ENCODE results near the gene INPP5E.
"Not testable (repeated sequence)": the region's sequence is repeated elsewhere in the genome, so short reads cannot be mapped to it uniquely, and the experiment has no call there.

Gene INPP5E

GRCh38 chr9:136429075-136429628, 10.5 kb downstream of the INPP5E start:
- no peak for DNase-seq (ENCODE audit: low spot score)

- no peak for DNase-seq (ENCODE audit: low spot score)
These were observed 12.9 kb downstream of the INPP5E start for GRCh38 chr9:136426787-136427186.

- DNase-seq (ENCODE audit: low spot score) = not testable (repeated sequence)
These were observed 14.3 kb downstream of the INPP5E start for GRCh38 chr9:136425367-136425766.

DNA sequence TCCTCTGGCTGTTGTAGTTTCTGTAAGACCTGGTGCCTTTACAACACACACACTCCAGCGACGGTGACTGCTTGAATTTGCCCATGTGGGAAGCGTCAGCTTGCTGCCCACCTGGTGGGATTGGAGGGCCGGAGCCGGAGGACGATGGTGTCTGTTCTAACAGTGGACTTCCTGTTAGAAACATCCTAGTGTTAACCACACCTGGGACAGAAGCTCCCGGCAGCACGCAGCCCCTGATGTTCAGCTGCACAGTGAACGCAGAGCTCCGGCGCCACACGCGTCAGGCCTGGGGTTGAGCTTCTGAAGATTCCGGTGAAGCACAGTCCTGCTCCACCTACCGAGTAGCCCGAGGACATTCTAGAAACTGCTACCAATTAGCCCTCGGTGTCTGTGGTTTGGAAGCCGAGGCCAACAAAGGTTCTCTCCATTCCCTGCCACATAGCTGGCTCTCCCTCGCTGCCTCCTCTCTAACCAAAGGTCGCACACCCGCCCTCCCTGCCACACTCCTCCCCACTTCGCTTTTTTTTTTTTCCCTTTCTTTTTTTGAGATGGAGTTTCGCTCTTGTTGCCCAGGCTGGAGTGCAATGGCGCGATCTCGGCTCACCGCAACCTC, 14.8 kb downstream of the INPP5E start:
- no peak for DNase-seq (ENCODE audit: low spot score)

DNA sequence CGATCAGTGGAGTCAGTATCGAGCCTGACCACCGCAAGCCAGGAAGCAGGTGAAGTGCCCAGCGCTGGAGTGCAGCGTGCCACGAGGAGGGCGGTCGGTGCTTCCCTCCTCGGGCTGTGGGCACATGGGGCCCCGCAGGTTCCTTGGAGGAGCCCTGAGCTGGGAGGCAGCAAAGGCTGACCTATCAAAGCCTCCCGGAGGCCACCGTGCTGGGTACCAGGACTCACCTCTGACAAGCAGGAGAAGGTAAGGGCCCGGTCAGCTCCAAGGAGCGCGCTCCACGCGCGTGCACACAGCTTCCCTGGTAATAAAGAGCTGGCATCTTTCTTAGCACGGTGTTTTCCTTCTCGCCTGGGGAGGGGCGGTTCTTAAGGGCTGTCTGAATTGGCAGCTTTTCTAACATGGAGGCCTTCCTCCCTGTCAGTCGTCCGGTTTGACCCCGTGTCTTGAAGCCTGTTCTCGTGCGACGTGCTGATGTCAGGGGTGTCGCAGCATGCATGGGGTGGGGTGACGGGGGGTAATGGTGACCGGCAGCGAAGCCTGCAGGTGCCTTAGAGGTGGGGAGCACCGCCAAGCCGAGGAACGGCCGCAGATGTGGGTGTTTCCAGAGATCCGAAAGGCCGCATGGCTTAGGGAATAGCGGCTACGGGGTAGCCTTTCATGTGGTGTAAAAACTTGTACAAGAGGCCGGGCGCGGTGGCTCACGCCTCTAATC, 16.1 kb downstream of the INPP5E start:
- no peak for DNase-seq (ENCODE audit: low spot score)

DNA sequence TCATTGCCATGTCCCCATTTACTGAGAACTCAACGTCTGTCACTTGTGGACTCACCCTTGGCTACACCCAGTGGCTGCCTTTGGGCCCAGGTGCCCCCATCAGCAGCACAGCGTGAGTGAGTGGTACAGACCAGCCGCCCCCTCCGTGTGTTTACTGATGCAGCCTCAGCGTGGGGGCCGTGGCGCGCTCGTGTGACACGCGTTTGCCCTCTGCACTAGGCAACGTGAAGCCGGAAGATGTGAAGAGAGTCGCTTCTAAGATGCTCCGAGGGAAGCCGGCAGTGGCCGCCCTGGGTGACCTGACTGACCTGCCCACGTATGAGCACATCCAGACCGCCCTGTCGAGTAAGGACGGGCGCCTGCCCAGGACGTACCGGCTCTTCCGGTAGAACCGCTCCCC, 16.8 kb downstream of the INPP5E start:
- no peak for DNase-seq (ENCODE audit: low spot score)

DNA sequence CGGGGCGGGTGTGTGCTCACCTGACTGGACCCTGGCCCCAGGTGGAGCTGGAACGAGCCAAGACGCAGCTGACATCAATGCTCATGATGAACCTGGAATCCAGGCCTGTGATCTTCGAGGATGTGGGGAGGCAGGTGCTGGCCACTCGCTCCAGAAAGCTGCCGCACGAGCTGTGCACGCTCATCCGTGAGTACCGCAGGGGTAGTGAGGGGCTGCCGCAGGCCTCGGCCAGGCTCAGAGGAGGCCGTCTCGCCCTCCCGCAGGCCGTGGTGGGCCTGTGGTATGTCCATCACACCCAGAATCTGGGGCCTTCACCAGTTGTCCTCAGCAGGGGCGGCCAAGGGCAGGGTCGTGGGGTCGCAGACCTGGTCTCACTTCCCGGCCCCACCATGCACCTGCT, 17.9 kb downstream of the INPP5E start:
- DNase-seq (ENCODE audit: low spot score) = no peak

- no peak for DNase-seq (ENCODE audit: low spot score)
These were observed 20.6 kb downstream of the INPP5E start for GRCh38 chr9:136419092-136419420.

DNA sequence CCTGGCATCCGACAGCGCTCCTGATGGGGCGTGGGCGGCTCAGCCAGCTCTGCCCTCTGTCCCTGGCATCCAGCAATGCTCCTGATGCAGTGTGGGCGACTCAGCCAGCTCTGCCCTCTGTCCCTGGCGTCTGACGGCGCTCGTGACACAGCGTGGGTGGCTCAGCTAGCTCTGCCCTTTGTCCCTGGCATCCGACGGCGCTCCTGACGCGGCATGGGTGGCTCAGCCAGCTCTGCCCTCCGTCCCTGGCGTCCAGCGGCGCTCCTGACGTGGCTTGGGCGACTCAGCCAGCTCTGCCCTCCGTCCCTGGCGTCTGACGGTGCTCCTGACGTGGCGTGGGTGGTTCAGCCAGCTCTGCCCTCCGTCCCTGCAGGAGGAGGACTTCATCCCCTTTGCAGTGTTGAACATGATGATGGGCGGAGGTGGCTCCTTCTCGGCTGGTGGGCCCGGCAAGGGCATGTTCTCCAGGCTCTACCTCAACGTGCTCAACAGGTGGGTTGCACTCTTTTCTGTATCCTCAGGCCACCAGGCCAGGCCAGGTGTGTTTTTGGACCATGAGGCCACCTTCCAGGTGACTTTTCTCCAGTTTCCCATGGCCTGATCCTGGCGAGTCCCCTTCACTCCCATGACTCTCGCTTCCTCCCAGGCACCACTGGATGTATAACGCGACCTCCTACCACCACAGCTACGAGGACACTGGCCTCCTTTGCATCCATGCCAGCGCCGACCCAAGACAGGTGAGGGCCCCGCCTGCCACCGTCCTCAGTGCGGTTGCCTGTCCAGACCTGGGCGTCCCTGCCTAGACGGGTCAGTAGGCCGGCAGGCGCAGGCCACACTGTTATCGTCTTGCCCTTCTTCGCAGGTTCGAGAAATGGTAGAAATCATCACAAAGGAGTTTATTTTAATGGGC, 21.2 kb downstream of the INPP5E start:
- no peak for DNase-seq (ENCODE audit: low spot score)

GRCh38 chr9:136416914-136417313, 22.7 kb downstream of the INPP5E start:
- no peak for DNase-seq (ENCODE audit: low spot score)

- no peak for DNase-seq (ENCODE audit: low spot score)
These were observed 23.2 kb downstream of the INPP5E start for GRCh38 chr9:136416427-136416826.

DNA sequence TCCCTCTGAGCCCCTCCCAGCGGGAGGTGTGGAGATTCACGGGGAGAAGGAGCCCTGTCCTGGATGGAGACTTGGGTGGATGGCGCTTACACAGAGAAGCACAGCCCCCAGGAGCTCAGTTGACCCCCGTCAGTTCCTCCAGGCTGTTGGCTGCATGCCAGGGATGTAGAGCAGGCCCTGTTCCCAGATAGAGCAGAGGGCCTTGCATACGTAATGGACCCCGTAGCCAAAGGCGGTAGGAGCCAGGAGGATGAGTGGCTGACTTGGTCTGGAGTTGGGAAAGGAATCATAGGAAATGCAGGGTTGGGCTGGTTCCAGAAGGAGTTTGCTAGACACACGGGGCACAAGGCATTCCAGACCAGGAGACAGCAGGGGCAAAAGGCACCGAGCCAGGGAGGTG, 26.7 kb downstream of the INPP5E start:
- DNase-seq (ENCODE audit: low spot score) = no peak

- no peak for DNase-seq (ENCODE audit: low spot score)
These were observed 28.3 kb downstream of the INPP5E start for GRCh38 chr9:136411378-136411777.

DNA sequence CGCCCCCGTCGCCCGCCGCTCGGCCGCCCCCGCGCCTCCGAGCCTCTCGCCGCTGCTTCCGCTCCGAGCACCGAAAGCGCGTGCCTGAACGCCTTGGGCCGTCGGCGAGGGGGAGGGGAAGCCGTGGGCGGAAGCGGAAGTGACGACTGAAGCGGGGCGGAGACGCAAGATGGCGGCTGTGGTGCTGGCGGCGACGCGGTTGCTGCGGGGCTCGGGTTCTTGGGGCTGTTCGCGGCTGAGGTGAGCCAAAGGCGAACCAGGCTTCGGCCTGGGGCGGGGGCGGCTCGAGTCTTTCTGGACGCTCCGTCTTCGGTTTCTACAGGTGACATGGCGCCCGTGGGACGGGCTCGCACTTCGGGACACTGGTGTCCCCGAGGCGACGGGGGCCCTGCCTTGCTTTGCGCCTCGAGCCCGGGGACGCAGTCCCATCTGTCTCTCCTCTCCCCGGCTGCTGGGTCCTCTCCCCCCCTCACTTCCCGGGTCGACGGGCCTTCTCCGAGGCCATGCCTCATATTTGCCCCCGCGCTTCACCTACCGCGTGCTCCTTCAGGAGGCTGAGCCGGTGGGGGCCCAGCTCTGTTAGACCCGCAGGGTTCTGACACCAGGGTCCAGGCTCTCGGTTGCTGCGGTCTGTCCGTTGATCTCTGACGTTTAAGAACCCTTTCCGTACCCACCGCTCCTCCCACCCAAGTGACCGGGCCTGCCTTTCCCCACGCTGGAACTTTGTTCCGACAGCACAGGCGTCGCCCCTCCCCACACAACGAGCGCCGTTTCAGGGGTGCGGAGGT, 29.0 kb downstream of the INPP5E start, which contains the start of the genes ENTR1 and PMPCA:
ENTR1 (minus strand) TSS at position 115 of the 788 bp plus-strand sequence. CDS start 217 bp downstream, outside the sequence.
PMPCA (plus strand) TSS at position 159 of the 788 bp plus-strand sequence; CDS start at position 170, 11 bp downstream.
- DNase-seq (ENCODE audit: low spot score) = peak; percentile 99

DNA sequence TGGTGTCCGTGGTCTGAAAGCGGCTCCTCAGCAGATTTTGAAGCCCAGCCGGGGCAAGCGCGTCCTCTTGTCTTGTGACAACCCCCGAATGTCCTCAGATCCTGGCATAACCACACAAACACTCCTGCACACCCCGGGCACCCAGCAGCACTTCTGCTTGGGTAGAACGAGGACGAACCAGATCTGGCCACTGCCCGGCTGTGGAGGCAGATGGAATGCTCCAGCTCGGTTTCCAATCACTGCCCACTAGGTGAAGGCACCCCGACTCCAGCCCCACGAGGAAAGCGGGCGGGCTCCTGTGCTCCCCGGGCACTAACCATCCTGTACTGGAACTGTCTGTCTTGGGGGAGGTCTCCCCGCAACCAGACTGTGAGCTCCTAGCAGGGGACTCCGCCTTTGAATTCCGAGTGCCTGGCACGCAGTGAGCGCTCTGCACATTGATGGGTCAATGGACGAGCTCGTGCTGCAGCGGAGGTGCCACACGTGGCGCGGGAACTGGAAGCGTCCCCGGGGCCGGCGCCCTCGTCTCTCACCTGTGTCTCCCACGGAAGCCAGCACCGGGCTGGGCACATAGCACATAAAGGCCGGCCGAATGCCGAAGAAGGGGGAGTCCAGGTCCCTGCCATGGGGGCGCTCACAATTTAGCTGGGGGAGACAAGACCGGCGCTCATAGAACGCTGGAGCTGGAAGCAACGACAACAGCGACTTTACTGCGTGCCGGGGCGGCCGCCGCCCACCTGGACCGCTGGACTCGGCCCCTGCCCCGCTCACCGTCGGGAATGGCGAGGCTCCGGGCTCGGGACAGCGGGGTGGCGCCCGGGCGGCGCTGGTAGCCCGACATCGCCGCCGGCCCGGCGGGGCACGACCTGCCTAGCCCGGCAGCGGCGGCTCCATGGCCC, 29.8 kb downstream of the INPP5E start:
- DNase-seq (ENCODE audit: low spot score) = peak; percentile 78

DNA sequence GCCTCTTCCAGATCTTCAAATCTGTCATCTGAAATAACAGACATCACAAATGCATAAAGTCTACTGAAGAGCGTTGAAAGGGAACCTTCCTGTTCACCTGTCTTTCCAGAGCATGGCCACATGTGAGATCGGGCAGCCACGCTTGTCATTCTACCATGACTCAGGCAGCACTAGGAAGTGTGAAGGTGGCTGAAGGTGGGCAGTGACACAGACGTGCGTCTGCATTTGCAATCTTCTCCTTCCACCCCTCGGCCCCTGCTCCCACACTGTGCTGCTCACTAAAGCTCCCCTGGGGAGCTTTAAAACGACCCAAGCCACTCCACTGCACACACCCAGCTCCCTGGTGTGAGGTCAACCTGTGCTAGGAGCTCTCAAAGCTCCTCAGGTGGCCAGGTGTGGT, 31.7 kb downstream of the INPP5E start:
- DNase-seq (ENCODE audit: low spot score) = no peak

DNA sequence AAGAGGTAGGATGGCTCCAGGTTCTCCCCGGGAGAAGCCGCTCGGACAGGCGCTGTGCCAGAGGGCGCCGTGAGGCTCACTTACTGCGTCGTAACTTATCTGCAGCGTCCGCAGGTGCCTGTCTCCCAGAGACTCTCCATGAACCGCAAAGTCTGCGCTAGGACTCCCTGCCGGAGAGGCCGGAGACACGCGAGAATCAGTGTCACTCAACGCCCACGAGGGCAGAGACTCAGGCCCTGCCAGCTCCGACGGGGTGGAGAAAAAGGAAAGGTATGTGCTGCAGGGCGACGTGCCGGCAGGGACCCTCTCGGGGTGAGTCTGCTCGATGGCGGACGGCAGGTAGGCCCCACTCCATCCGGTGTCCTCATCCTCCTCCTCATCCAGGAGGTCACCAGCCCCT, 32.6 kb downstream of the INPP5E start:
- not testable (repeated sequence) for DNase-seq (ENCODE audit: low spot score)

DNA sequence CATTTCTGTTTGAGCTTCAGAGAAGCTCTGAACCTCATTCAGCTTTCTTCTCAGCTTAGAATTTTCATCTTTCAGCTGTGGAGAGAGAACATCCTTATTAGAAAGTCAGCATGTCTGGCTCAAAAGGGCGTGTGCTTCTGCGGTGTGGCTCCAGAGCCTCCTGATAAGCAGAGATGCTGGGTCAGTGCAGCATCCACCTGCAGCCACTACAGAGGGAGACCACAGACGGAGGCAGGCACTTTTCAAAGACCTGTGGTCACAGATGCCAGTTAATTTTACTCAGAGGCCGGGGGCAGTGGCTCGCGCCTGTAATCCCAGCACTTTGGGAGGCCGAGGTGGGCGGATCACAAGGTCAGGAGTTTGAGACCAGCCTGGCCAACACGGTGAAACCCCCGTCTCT, 33.7 kb downstream of the INPP5E start:
- not testable (repeated sequence) for DNase-seq (ENCODE audit: low spot score)

DNA sequence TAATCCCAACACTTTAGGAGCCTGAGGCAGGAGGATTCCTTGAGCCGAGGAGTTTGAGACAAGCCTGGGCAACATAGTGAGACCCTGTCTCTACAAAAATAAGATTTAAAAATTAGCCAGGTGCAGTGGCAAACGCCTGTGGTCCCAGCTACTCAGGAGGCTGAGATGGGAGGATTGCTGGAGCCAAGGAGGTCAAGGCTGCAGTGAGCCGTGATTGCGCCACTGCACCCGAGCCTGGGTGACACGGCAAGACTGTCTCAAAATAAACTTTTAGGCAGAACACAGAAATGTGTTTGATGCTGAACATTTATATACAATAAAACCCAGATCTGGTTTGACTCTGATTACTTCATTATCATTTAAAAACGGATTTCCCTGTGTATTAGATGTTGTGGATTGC, 34.2 kb downstream of the INPP5E start:
- DNase-seq (ENCODE audit: low spot score) = no peak

GRCh38 chr9:136404801-136405136, 34.9 kb downstream of the INPP5E start:
- DNase-seq (ENCODE audit: low spot score) = no peak

Measured in AG20443 (cell line).